Parathyroid adenoma (tissue), 2 donors: Measurements from ENCODE around the gene MGRN1.

Experiments used
- H2AFZ ChIP-seq: fragments of 300-600 bp; sonication (generic); one replicate; pipeline ENCODE4 v1.7.0; 2017; ENCODE audit warnings: antibody characterized with exemption, mild to moderate bottlenecking
- H3K27ac ChIP-seq: fragments of 300-600 bp; sonication (generic); one replicate; pipeline ENCODE4 v1.7.0; 2017
- H3K27me3 ChIP-seq: fragments of 300-600 bp; sonication (generic); one replicate; pipeline ENCODE4 v1.7.0; 2017; ENCODE audit warnings: low read length; ENCODE audit not compliant: control insufficient read depth, insufficient read depth
- H3K36me3 ChIP-seq: fragments of 300-600 bp; sonication (generic); one replicate; pipeline ENCODE4 v1.7.0; 2017; ENCODE audit warnings: low read length; ENCODE audit not compliant: control insufficient read depth, insufficient read depth
- H3K4me1 ChIP-seq: fragments of 300-600 bp; sonication (generic); one replicate; pipeline ENCODE4 v1.7.0; 2017; ENCODE audit warnings: control low read depth
- H3K4me2 ChIP-seq: fragments of 300-600 bp; sonication (generic); one replicate; pipeline ENCODE4 v1.7.0; 2017; ENCODE audit warnings: low read length
- H3K4me3 ChIP-seq: fragments of 300-600 bp; sonication (generic); one replicate; pipeline ENCODE4 v1.7.0; 2017; ENCODE audit warnings: low read depth, low read length
- H3K79me2 ChIP-seq: fragments of 300-600 bp; sonication (generic); one replicate; pipeline ENCODE4 v1.7.0; 2017; ENCODE audit warnings: control low read depth
- H3K9ac ChIP-seq: fragments of 300-600 bp; sonication (generic); one replicate; pipeline ENCODE4 v1.7.0; 2017; ENCODE audit warnings: mild to moderate bottlenecking
- H3K9me3 ChIP-seq: fragments of 300-600 bp; sonication (generic); one replicate; pipeline ENCODE4 v1.7.0; 2017; ENCODE audit warnings: low read length; ENCODE audit not compliant: control insufficient read depth
- CTCF ChIP-seq: fragments of 300-600 bp; sonication (generic); IDR thresholded peaks from one replicate; pipeline ENCODE4 v1.7.0; 2017; ENCODE audit warnings: antibody characterized with exemption, mild to moderate bottlenecking
- donor health status: primary hyperparathyroidism.

MGRN1 gene

GRCh38 chr16:4663465-4663776, 38.8 kb downstream of the MGRN1 start:
- peaks cover 1% of the 10 kb centered on the region for H3K79me2 ChIP-seq
- H2AFZ ChIP-seq: no peak overlapping the region
- no peaks in the 10 kb centered on the region for H3K9me3 ChIP-seq
- no peak overlapping the region for H3K4me3 ChIP-seq
- H3K4me2 ChIP-seq: no peak overlapping the region
- no peaks in the 10 kb centered on the region for H3K27me3 ChIP-seq
- no peak overlapping the region for H3K9ac ChIP-seq
- H3K27ac ChIP-seq: no peak overlapping the region
- no peak for TF ChIP-seq CTCF
- H3K4me1 ChIP-seq: no peaks in the 10 kb centered on the region
- no peaks in the 10 kb centered on the region for H3K36me3 ChIP-seq

GRCh38 chr16:4663777-4664465, 39.3 kb downstream of the MGRN1 start:
- Histone ChIP-seq H3K79me2 (no peaks in the 10 kb centered on the region), H3K27me3 (no peaks in the 10 kb centered on the region), H3K4me1 (no peaks in the 10 kb centered on the region), H3K4me3 (no peak overlapping the region), H3K36me3 (no peaks in the 10 kb centered on the region), H2AFZ (no peak overlapping the region), H3K27ac (no peak overlapping the region), H3K9ac (no peak overlapping the region), H3K4me2 (no peak overlapping the region), H3K9me3 (no peaks in the 10 kb centered on the region)
- TF ChIP-seq CTCF: no peak

GRCh38 chr16:4664538-4665418, 40.2 kb downstream of the MGRN1 start:
- Histone ChIP-seq H3K79me2 (no peaks in the 10 kb centered on the region), H3K27ac (no peak overlapping the region), H3K9ac (no peak overlapping the region), H3K9me3 (no peaks in the 10 kb centered on the region), H3K36me3 (no peaks in the 10 kb centered on the region), H3K4me3 (no peak overlapping the region), H2AFZ (no peak overlapping the region), H3K4me2 (no peak overlapping the region), H3K27me3 (no peaks in the 10 kb centered on the region), H3K4me1 (no peaks in the 10 kb centered on the region)
- TF ChIP-seq CTCF: no peak

- H3K79me2 ChIP-seq: no peaks in the 10 kb centered on the region
- H3K9ac ChIP-seq: no peak overlapping the region
- no peak overlapping the region for H3K4me2 ChIP-seq
- no peaks in the 10 kb centered on the region for H3K36me3 ChIP-seq
- no peaks in the 10 kb centered on the region for H3K4me1 ChIP-seq
- no peak overlapping the region for H2AFZ ChIP-seq
- H3K4me3 ChIP-seq: no peak overlapping the region
- TF ChIP-seq CTCF: no peak
- H3K27ac ChIP-seq: no peak overlapping the region
- H3K9me3 ChIP-seq: no peaks in the 10 kb centered on the region
- no peaks in the 10 kb centered on the region for H3K27me3 ChIP-seq
Observed at GRCh38 chr16:4666537-4667202, 42.0 kb downstream of the MGRN1 start.
